ENCODE data around the gene PTPN14. TPM values are rescaled to one million over a fixed set of nuclear protein-coding genes. Genes with fewer than 3 reads are reported as not detected.

Gene PTPN14
- total RNA-seq, 1 experiment from 2014 or later: 76.4 TPM

- DNase-seq: no peak
- Mint-ChIP-seq H3K4me3 (no peak overlapping the region), H3K27me3 (ENCODE audit: low read depth) (no peaks in the 10 kb centered on the region), H3K9me3 (no peaks in the 10 kb centered on the region), H3K27ac (peak overlapping the region in 2 of 3 experiments; percentile 6 to 49; a peak in 1 of 7 replicates), H3K36me3 (ENCODE audit: insufficient read depth in 1 of 3, low read depth in 3 of 3) (no peaks in the 10 kb centered on the region; a peak in 1 of 7 replicates), H3K4me1 (peaks cover 58 to 69% of the 10 kb centered on the region in 2 experiments)
- no peak for TF ChIP-seq CTCF (conservative IDR thresholded peaks at IDR 0.05)
- H3K18ac ChIP-seq (ENCODE audit: insufficient read length, low read depth, low read length): no peak overlapping the region
- H3K27me3 ChIP-seq (ENCODE audit: insufficient read depth, low read length): no peaks in the 10 kb centered on the region
- no peak overlapping the region for H4K8ac ChIP-seq (replicated peaks; ENCODE audit: insufficient read length, low read depth, low read length)
- H3K79me2 ChIP-seq (ENCODE audit: insufficient read depth, low read length): peaks cover 25% of the 10 kb centered on the region; the same call in 1 of the 2 replicates
- H4K5ac ChIP-seq (ENCODE audit: insufficient read length, low read depth, low read length): no peak overlapping the region
- no peak overlapping the region for H2BK20ac ChIP-seq (ENCODE audit: low read depth, low read length, poor library complexity, severe bottlenecking)
- WGBS (ENCODE audit: extremely low coverage, insufficient read length, low lambda C conversion rate): no CpG with 5 or more reads among the region's 3 CpGs
- H2BK5ac ChIP-seq (ENCODE audit: insufficient read length, low read length): no peak overlapping the region
- no peak overlapping the region for H4K91ac ChIP-seq (ENCODE audit: insufficient read length, low read depth, low read length)
- H3K79me1 ChIP-seq (ENCODE audit: insufficient read depth, low read depth, low read length, poor library complexity, severe bottlenecking): peaks cover 4% of the 10 kb centered on the region
- no peak overlapping the region for H3K14ac ChIP-seq (ENCODE audit: insufficient read depth, low read length)
- no peak overlapping the region for H3K4ac ChIP-seq (ENCODE audit: low read depth, low read length)
- no peak overlapping the region for H2AFZ ChIP-seq (ENCODE audit: low read length)
- no peak overlapping the region for H3K4me2 ChIP-seq (ENCODE audit: insufficient read depth, insufficient read length, low read length)
- H2AK5ac ChIP-seq (ENCODE audit: insufficient read length, low read length): no peak overlapping the region
- no peak overlapping the region for H2BK120ac ChIP-seq (ENCODE audit: low read depth, low read length, poor library complexity, severe bottlenecking)
- no peak overlapping the region for H3K23ac ChIP-seq (ENCODE audit: insufficient read length, low read depth, low read length)
- no peaks in the 10 kb centered on the region for H4K20me1 ChIP-seq (ENCODE audit: control insufficient read depth, insufficient read depth, insufficient read length)
- H3K56ac ChIP-seq (ENCODE audit: insufficient read length, low read depth, low read length): no peak overlapping the region
- H3K9me3 ChIP-seq (ENCODE audit: control insufficient read depth, low read depth, low read length): no peaks in the 10 kb centered on the region
- H2BK15ac ChIP-seq (ENCODE audit: low read depth, low read length): no peak overlapping the region
- H2BK12ac ChIP-seq (ENCODE audit: insufficient read length, low read depth, low read length): no peak overlapping the region
- H3T11ph ChIP-seq (ENCODE audit: low read length): no peak overlapping the region
- no peaks in the 10 kb centered on the region for H3K23me2 ChIP-seq (ENCODE audit: insufficient read length, low read depth, low read length, poor library complexity, severe bottlenecking)
- H3K27ac ChIP-seq (ENCODE audit: insufficient read length, low read depth, low read length): no peak overlapping the region
- H3K9ac ChIP-seq (ENCODE audit: extremely low read depth, insufficient read length, low read length): no peak overlapping the region
- H3K4me1 ChIP-seq (ENCODE audit: insufficient read depth, low read length): peaks cover 25% of the 10 kb centered on the region
Measured at GRCh38 chr1:214474467-214474866, 76.9 kb downstream of the PTPN14 start.
